HG03039 (cell line): ENCODE results near the gene SH3GL3.

Experiments used
- ATAC-seq: cut with Tn5 transposase; IDR thresholded peaks from one replicate; pipeline ENCODE4 v1.9.1; 2021; ENCODE audit warnings: mild to moderate bottlenecking, moderate library complexity; ENCODE audit not compliant: unreplicated experiment

Gene SH3GL3

DNA sequence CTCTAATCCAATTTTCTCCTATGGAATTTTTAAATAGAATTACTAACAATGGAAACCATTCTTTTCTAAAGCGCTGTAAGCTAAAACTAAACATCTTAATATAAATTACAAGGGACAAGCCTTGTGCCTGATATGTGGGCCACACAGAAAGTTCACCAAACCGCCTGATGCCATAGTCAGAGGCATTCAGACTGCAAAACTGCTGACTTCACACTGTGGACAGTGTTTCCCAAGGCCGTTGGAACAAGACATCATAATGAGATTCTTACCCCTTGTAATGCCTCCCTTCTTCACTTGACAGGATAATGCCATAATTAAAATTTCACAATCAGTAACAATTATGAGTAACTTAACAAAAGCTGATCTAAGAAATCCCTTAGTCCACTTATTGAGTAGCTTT, 14.9 kb downstream of the SH3GL3 start:
- ATAC-seq = no peak

- no peak for ATAC-seq
Observed at GRCh38 chr15:83462953-83463433, 15.9 kb downstream of the SH3GL3 start.

- ATAC-seq = no peak
Observed at GRCh38 chr15:83470887-83471286, 23.7 kb downstream of the SH3GL3 start.

- ATAC-seq = no peak
Observed at GRCh38 chr15:83471307-83471866, 24.2 kb downstream of the SH3GL3 start.

GRCh38 chr15:83472151-83472550, 25.0 kb downstream of the SH3GL3 start:
- ATAC-seq = no peak

GRCh38 chr15:83472797-83473196, 25.7 kb downstream of the SH3GL3 start:
- no peak for ATAC-seq

DNA sequence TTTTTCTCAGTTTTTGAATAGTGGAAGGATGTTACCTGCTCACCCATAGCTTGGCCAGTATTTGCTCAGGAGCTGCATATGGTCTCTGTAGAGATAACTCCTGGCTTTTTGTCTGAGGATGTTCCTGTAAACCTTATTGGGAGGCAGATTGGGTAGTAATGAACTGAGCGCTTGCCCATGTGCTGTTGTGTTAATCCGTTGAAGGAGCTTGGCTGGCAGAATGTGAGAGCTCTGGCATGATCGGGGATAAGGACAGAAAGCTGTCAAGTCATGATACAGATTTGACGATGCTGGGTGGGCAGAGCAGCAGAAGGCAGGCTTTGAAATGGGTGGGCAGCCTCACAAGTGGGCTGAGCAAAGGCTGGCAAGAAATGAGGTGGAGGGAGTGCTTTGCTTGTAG, 27.4 kb downstream of the SH3GL3 start:
- ATAC-seq = no peak

GRCh38 chr15:83475551-83475950, 28.4 kb downstream of the SH3GL3 start:
- no peak for ATAC-seq

GRCh38 chr15:83476066-83476465, 28.9 kb downstream of the SH3GL3 start:
- ATAC-seq = no peak

DNA sequence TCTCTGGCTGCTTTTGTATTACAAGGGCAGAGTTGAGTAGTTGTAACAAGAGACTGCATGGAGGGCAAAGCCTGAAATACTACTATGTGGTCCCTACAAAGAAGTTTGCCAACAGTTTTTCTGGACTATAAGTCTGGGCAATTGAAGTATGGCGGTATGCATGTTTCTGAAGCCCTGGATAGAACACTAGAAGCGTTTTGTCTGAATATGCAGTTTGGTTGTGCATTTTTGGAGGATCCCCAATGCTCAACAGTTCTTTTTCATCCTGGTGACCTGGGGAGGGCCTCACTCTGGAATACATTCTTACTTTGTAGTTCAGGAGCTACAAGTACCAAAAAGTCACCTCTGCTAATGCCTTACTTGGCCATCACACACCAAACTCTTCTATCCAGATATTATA, 29.6 kb downstream of the SH3GL3 start:
- no peak for ATAC-seq

DNA sequence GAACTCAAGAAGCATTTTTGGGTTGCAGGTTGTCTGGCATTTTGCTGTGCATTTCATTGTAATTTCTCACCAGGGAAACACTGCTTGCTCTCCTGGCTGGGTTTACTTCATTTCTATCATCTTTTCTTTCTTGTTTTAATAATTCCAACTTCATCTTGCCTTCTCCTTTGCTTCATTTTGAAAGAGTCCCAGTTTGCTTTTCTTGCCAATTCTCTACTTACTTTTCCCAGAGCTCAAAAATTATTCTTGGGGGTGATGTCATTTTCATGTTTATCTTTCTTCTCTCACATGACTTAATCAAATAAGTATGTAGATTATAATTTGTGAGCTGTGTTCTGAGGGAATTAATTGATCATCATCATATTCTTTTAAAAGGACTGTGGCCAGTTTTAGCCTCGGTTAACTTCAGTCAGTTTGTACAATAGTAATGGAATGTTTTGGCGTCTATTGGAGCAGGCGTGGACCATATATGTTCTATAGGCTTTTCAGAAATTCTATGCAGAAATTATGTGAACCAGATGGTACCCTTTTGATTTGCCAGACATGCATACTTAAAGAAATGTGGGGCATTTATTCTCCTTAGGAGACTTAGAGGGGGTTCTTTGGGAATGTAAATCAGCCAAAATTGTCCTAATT, 30.1 kb downstream of the SH3GL3 start:
- no peak for ATAC-seq

- ATAC-seq = no peak
Observed at GRCh38 chr15:83477808-83478537, 30.8 kb downstream of the SH3GL3 start.

GRCh38 chr15:83483612-83484011, 36.5 kb downstream of the SH3GL3 start:
- ATAC-seq = no peak

GRCh38 chr15:83484636-83485035, 37.5 kb downstream of the SH3GL3 start:
- no peak for ATAC-seq

DNA sequence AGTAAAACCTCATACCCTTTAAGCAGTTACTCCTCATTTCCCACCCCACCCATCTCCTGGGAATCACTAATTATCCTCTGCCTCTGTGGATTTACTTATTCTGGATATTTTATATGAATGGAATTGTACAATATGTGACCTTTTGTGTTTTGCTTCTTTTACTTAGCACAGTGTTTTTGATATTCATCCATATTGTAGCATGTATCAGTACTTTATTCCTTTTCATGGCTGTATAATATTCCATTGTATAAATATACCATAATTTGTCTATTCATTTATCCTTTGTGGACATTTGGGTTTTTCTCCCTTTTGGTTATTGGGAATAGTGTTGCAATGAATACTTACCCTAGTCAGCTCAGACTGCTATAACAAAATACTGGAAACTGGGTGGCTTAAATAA, 39.2 kb downstream of the SH3GL3 start:
- no peak for ATAC-seq

- ATAC-seq = no peak
Observed at GRCh38 chr15:83487519-83487918, 40.4 kb downstream of the SH3GL3 start.

DNA sequence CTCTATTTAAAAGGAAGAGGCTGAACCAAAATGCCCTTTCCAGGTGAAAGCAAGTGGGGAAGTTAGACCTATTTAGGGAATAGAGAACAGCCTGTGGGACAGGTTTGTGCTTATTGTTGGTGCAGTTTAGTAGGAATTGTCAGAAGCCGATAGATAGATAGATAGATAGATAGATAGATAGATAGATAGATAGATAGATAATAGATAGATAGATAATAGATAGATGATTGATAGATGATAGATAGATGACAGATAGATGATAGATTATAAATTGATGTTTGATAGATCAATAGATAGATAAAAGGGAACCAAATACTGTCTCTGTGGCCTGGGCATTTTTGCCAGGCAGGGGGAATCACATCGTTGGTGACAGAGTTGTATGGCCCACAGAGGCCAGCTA, 42.5 kb downstream of the SH3GL3 start:
- no peak for ATAC-seq

GRCh38 chr15:83491486-83491885, 44.3 kb downstream of the SH3GL3 start:
- ATAC-seq = no peak

GRCh38 chr15:83496766-83497165, 49.6 kb downstream of the SH3GL3 start:
- ATAC-seq = no peak

DNA sequence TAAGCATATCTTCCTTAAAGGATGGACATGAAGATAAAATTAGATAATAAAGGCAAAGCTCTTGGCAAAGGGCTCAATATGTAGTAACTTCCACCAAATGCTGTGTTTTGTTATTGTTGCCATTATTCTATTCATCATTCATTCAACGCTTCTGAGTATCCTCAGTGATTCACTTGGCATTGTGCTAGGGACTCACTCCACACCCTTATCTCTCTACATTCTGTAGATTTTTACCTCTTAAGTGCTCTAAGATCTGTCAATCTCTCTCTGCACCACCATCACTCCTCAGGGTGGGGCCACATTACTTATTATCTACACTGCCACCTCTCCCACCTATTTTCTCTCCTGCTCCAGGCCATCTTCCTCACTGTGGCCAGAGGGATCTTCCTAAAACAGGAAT, 51.2 kb downstream of the SH3GL3 start:
- no peak for ATAC-seq

DNA sequence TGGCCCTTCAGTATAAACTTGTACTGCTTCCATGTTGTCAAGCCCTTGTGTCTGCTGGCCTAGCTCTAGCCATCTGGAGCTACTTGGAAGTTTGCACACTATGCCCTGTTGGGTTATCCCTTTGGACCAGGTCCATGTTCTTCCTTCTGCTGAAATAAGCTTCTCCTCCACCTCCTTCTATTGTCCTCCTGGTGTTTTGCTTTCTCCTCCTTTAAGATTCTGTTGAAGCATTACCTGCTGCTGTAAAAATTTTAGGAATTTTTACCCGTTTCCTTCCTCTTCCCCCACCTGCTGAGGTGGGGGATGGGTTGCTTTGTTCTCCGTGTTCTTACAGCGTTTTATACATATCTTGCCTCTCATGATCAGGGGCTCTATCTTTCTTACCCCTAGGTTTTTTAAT, 51.7 kb downstream of the SH3GL3 start:
- no peak for ATAC-seq

GRCh38 chr15:83499476-83499875, 52.3 kb downstream of the SH3GL3 start:
- ATAC-seq = no peak
